ENCODE data around the gene MFAP5. TPM values are rescaled to one million over a fixed set of nuclear protein-coding genes. Genes with fewer than 3 reads are reported as not detected.

MFAP5 gene
- polyA plus RNA-seq, 3 donors: not detected

GRCh38 chr12:8697120-8697475 is 34.5 kb upstream of the MFAP5 start:
- intact Hi-C loops (cut with micrococcal nuclease): no loop called here
- Histone ChIP-seq H3K9me3 (replicated peaks in 1 of 2; ENCODE audit: control insufficient read depth in 1 of 2, insufficient read depth in 1 of 2, low read length in 2 of 2) (no peaks in the 10 kb centered on the region), H3K36me3 (replicated peaks in 1 of 2; ENCODE audit: control insufficient read depth in 1 of 2, insufficient read depth in 2 of 2, low read length in 2 of 2) (no peaks in the 10 kb centered on the region), H3K4me3 (replicated peaks in 1 of 3; ENCODE audit: low read depth in 2 of 3, low read length in 3 of 3) (peak overlapping the region; percentile 50 to 79 (median 75)), H3K27ac (ENCODE audit: low read depth in 1 of 2, low read length in 2 of 2) (peak overlapping the region in 1 of 2 donors; percentile 42), H3K79me2 (ENCODE audit: insufficient read depth, low read length) (peaks cover 6% of the 10 kb centered on the region), H4K20me1 (ENCODE audit: insufficient read depth, low read length) (no peaks in the 10 kb centered on the region), H3K4me1 (ENCODE audit: control insufficient read depth in 1 of 2, insufficient read depth in 2 of 2, low read length in 2 of 2) (peaks cover 20 to 21% of the 10 kb centered on the region in 2 donors), H3K27me3 (ENCODE audit: control insufficient read depth in 2 of 2, insufficient read depth in 2 of 2, low read length in 2 of 2) (peaks cover 3 to 6% of the 10 kb centered on the region in 2 donors), H3K9ac (ENCODE audit: insufficient read depth, low read length, poor library complexity, severe bottlenecking) (peak overlapping the region; percentile 86), H2AFZ (ENCODE audit: insufficient read depth, low read depth, low read length, poor library complexity, severe bottlenecking) (peak overlapping the region; percentile 91), H3K4me2 (replicated peaks; ENCODE audit: extremely low read depth, low read length, poor library complexity, severe bottlenecking) (peak overlapping the region; percentile 92)
- TF ChIP-seq CTCF (IDR thresholded peaks at IDR 0.05): no peak
- peak in 1 of 3 donors; percentile 14 for DNase-seq
- Mint-ChIP-seq H3K9me3 (peaks cover 0 to 6% (median 0%) of the 10 kb centered on the region in 7 donors), H3K4me1 (peaks cover 39% of the 10 kb centered on the region), H3K36me3 (peaks cover 0 to 8% of the 10 kb centered on the region in 2 donors), H3K27me3 (ENCODE audit: low read depth in 3 of 3) (peaks cover 11 to 38% (median 21%) of the 10 kb centered on the region in 3 donors), H3K27ac (peak overlapping the region in 6 of 7 donors; percentile 20 to 58 (median 47)), H3K4me3 (peak overlapping the region; percentile 88 to 94)
- 1% methylated on average over 10 of the region's 21 CpGs for WGBS (ENCODE audit: insufficient coverage)

- no peak overlapping the region for H3K9ac ChIP-seq (ENCODE audit: insufficient read depth, low read length, poor library complexity, severe bottlenecking)
- peaks cover 11 to 38% (median 21%) of the 10 kb centered on the region in 3 donors for H3K27me3 Mint-ChIP-seq (ENCODE audit: low read depth in 3 of 3)
- no peaks in the 10 kb centered on the region for H4K20me1 ChIP-seq (ENCODE audit: insufficient read depth, low read length)
- H3K27ac Mint-ChIP-seq: peak overlapping the region in 6 of 7 donors; percentile 40 to 59 (median 56)
- H3K9me3 Mint-ChIP-seq: peaks cover 0 to 6% (median 0%) of the 10 kb centered on the region in 7 donors
- no peaks in the 10 kb centered on the region for H3K9me3 ChIP-seq (replicated peaks in 1 of 2; ENCODE audit: control insufficient read depth in 1 of 2, insufficient read depth in 1 of 2, low read length in 2 of 2)
- no peak for DNase-seq
- TF ChIP-seq CTCF (IDR thresholded peaks at IDR 0.05): no peak
- intact Hi-C loops (cut with micrococcal nuclease): no loop called here
- peaks cover 0 to 8% of the 10 kb centered on the region in 2 donors for H3K36me3 Mint-ChIP-seq
- no peak overlapping the region for H3K27ac ChIP-seq (ENCODE audit: low read depth in 1 of 2, low read length in 2 of 2)
- peaks cover 41% of the 10 kb centered on the region for H3K4me1 Mint-ChIP-seq
- peak overlapping the region in 2 of 3 experiments; percentile 75 to 79 for H3K4me3 ChIP-seq (replicated peaks in 1 of 3; ENCODE audit: low read depth in 2 of 3, low read length in 3 of 3)
- H3K4me3 Mint-ChIP-seq: peak overlapping the region; percentile 88 to 94
- WGBS (ENCODE audit: insufficient coverage): 42% methylated on average over 2 of the region's 6 CpGs
- peak overlapping the region; percentile 92 for H3K4me2 ChIP-seq (replicated peaks; ENCODE audit: extremely low read depth, low read length, poor library complexity, severe bottlenecking)
- H3K27me3 ChIP-seq (ENCODE audit: control insufficient read depth in 2 of 2, insufficient read depth in 2 of 2, low read length in 2 of 2): peaks cover 3 to 6% of the 10 kb centered on the region in 2 donors
- H3K4me1 ChIP-seq (ENCODE audit: control insufficient read depth in 1 of 2, insufficient read depth in 2 of 2, low read length in 2 of 2): peaks cover 20 to 21% of the 10 kb centered on the region in 2 donors
- H2AFZ ChIP-seq (ENCODE audit: insufficient read depth, low read depth, low read length, poor library complexity, severe bottlenecking): peak overlapping the region; percentile 91
- H3K79me2 ChIP-seq (ENCODE audit: insufficient read depth, low read length): peaks cover 6% of the 10 kb centered on the region
- no peaks in the 10 kb centered on the region for H3K36me3 ChIP-seq (replicated peaks in 1 of 2; ENCODE audit: control insufficient read depth in 1 of 2, insufficient read depth in 2 of 2, low read length in 2 of 2)
Observed at GRCh38 chr12:8696442-8697090, 33.9 kb upstream of the MFAP5 start.

Data from CD14-positive monocyte (primary cell).